ENCODE results near the gene REM2.
"Not testable (repeated sequence)": the region's sequence is repeated elsewhere in the genome, so short reads cannot be mapped to it uniquely, and the experiment has no call there.

The REM2 gene

DNA sequence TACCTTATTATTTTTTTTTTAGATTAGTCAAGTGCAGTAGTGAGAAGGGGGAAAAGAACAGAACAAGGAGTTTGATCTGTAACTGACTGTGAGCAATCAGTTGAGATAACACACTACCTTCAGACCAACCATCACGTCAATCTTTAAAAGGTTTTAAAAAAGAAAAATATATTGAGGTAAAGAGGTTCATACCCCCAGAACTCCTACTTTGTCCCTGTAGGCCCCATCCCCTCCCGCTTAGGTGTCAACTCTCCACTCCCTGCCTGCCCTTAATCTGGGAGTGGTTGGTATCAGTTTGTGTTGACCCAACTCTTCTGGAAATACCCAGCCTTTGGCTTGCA lies 30.5 kb upstream of the REM2 start:
- ChIA-PET POLR2A (interaction anchor here (0.6 to 7.3 kb wide), 6 partner anchors 15 to 296 kb away, joined by 3 to 158 read pairs (median 6); partner anchors contain the start of genes MMP14, MRPL52 and OXA1L), CTCF (interaction anchor here (0.6 to 10.9 kb wide), 44 partner anchors 12 to 464 kb away, joined by 3 to 272 read pairs (median 7); partner anchors contain the start of genes ABHD4, DAD1, LRP10 and MMP14)

GRCh38 chr14:22852940-22853767 lies 29.9 kb upstream of the REM2 start:
- peak overlapping the region; percentile 59 for H3K4me3 ChIP-seq (ENCODE audit: low read depth, low read length)
- CTCF ChIA-PET, result interaction anchor here (0.7 to 10.9 kb wide), 46 partner anchors 11 to 467 kb away, joined by 3 to 272 read pairs (median 8); partner anchors contain the start of genes ABHD4, DAD1, LRP10 and MMP14
- peak; percentile 93 for TF ChIP-seq CTCF (IDR thresholded peaks at IDR 0.05; ENCODE audit: insufficient read depth, low read length, missing control alignments)
- POLR2A ChIA-PET, result interaction anchor here (0.6 to 7.3 kb wide), 6 partner anchors 16 to 296 kb away, joined by 3 to 158 read pairs (median 6); partner anchors contain the start of genes MMP14, MRPL52 and OXA1L
- DNase-seq (ENCODE audit: low read depth, low spot score), result no peak

More for the DNA sequence above, 30.5 kb upstream of the REM2 start:
- no peak for TF ChIP-seq CTCF (IDR thresholded peaks at IDR 0.05; ENCODE audit: insufficient read depth, low read length, missing control alignments)
- no peak overlapping the region for H3K4me3 ChIP-seq (ENCODE audit: low read depth, low read length)
- no peak for DNase-seq (ENCODE audit: low read depth, low spot score)

DNA sequence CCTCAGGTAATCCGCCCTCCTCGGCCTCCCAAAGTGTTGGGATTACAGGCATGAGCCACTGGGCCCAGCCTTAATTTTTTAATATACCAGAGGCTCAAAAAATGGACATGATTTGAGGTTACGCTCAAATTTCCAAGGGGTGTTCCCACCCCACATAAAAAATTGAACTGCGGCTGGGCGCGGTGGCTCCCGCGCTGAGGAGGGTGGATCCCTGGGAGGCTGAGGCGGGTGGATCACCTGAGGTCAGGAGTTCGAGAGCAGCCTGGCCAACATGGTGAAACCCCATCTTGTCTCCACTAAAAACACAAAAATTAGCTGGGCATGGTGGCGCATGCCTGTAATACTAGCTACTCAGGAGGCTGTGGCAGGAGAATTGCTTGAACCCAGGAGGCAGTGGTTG lies 28.7 kb upstream of the REM2 start:
- DNase-seq (ENCODE audit: low read depth, low spot score); H3K4me3 ChIP-seq (ENCODE audit: low read depth, low read length): not testable (repeated sequence)
- ChIA-PET POLR2A (interaction anchor here (2.9 to 4.7 kb wide), 2 partner anchors 31 to 298 kb away, joined by 6 to 42 read pairs; no protein-coding TSS in a partner anchor), CTCF (interaction anchor here (0.7 to 10.9 kb wide), 33 partner anchors 9 to 468 kb away, joined by 3 to 272 read pairs (median 9); partner anchors contain the start of genes ABHD4, DAD1, LRP10 and MMP14)

DNA sequence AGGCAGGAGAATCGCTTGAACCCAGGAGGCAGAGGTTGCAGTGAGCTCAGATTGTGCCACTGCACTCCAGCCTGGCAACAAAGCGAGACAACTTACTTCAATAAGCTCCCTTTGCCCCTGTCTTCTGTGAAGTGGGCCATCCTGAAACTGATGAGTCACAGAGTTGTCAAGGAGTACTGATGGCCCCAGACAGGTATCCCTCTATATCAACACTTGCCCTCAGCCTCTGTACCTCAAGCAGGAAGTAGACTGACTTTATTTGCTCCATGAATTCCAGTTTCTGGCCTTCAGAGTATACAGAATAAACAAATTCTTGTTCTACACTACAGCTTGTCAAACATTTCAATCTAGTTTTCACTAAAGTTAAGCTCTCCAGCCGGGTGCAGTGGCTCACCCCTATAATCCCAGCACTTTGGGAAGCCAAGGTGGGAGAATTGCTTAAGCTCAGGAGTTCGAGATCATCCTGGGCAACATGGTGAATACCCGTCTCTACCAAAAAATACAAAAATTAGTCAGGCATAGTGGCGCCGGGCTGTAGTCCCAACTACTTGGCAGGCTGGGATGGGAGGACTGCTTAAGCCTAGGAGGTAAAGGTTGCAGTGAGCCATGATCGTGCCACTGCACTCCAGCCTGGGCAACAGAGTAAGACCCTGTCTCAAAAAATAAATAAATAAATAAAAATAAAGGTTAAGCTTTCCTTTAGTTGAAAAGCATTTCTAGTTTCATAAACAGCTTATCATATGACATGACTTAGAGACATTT lies 27.9 kb upstream of the REM2 start:
- CTCF ChIA-PET, result interaction anchor here (0.8 to 10.9 kb wide), 26 partner anchors 9 to 465 kb away, joined by 3 to 272 read pairs (median 27); partner anchors contain the start of genes LRP10, MMP14, MRPL52 and OXA1L
- no peak for TF ChIP-seq CTCF (IDR thresholded peaks at IDR 0.05; ENCODE audit: insufficient read depth, low read length, missing control alignments)
- POLR2A ChIA-PET, result interaction anchor here (0.6 to 2.9 kb wide), 4 partner anchors 14 to 298 kb away, joined by 3 to 9 read pairs (median 4); partner anchors contain the start of gene MMP14
- H3K4me3 ChIP-seq (ENCODE audit: low read depth, low read length), result no peak overlapping the region
- no peak for DNase-seq (ENCODE audit: low read depth, low spot score)

DNA sequence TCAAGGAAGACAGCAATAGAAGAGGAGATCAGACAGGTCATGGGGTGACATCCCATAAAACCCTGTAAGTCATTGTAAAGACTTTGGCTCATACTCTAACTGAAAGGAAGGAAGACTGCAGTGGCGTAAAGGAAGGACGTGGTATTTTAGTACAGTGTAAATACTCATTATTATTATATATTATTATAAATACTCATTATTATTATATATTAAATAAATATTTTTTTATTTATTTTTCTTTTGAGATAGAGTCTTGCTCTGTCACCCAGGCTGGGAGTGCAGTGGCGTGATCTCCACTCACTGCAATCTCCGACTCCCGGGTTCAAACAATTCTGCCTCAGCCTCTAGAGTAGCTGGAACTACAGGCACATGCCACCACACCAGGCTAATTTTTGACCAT lies 26.6 kb upstream of the REM2 start:
- no peak for TF ChIP-seq CTCF (IDR thresholded peaks at IDR 0.05; ENCODE audit: insufficient read depth, low read length, missing control alignments)
- ChIA-PET POLR2A (no interaction called here), CTCF (interaction anchor here (1.1 to 8.8 kb wide), 7 partner anchors 8 to 287 kb away, joined by 3 to 256 read pairs (median 45); partner anchors contain the start of genes LRP10 and SLC7A7)
- no peak for DNase-seq (ENCODE audit: low read depth, low spot score)
- no peak overlapping the region for H3K4me3 ChIP-seq (ENCODE audit: low read depth, low read length)

- not testable (repeated sequence) for H3K4me3 ChIP-seq (ENCODE audit: low read depth, low read length); DNase-seq (ENCODE audit: low read depth, low spot score)
- POLR2A ChIA-PET, result interaction anchor here (0.9 to 1.2 kb wide), 2 partner anchors 8 to 9 kb away, joined by 3 read pairs; no protein-coding TSS in a partner anchor
- CTCF ChIA-PET, result interaction anchor here (0.9 to 4.5 kb wide), 7 partner anchors 12 to 303 kb away, joined by 3 to 45 read pairs (median 11); partner anchors contain the start of gene LRP10
Observed at GRCh38 chr14:22860377-22860776, 22.6 kb upstream of the REM2 start.
